ENCODE data around the gene GFRA1. TPM values are rescaled to one million over a fixed set of nuclear protein-coding genes. Genes with fewer than 3 reads are reported as not detected.
"Not testable (repeated sequence)": the region's sequence is repeated elsewhere in the genome, so short reads cannot be mapped to it uniquely, and the experiment has no call there.

Gene GFRA1
- total RNA-seq, 2 experiments from 2014 or later = not detected

DNA sequence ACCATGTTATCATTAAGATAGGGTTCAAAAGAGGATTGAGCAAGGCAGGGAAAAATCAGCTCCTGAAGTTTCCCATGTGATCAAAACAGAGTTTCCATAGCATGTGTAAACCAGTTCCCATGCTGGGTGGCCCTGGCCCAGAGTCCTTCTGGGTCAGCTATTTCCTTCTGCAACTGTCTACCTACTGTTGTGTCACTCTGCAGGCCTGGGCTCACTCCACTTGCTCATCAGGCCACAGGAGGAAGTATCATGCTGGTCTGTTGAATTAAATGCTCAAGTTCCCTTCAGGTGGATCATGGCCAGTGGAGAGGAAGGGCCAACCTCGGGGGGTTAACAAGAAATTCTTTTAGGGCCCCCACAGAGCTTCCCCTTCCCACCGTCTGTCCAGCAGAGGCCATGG is 104.7 kb downstream of the GFRA1 start:
- Histone ChIP-seq H3K4me3 (ENCODE audit: low read depth, low read length, poor library complexity, severe bottlenecking) (no peak overlapping the region), H4K20me1 (ENCODE audit: insufficient read depth, low read length) (no peaks in the 10 kb centered on the region), H3K4me1 (ENCODE audit: insufficient read depth, low read length, poor library complexity, severe bottlenecking) (no peaks in the 10 kb centered on the region), H3K79me2 (ENCODE audit: insufficient read depth, low read depth, low read length) (no peaks in the 10 kb centered on the region), H3K36me3 (ENCODE audit: insufficient read depth, low read length) (no peaks in the 10 kb centered on the region), H3K4me2 (ENCODE audit: low read length) (no peak overlapping the region), H3K9me2 (ENCODE audit: insufficient read depth, low read length) (no peaks in the 10 kb centered on the region), H3K9me3 (ENCODE audit: low read length) (no peaks in the 10 kb centered on the region), H3K27ac (ENCODE audit: low read depth, low read length, poor library complexity, severe bottlenecking) (no peak overlapping the region), H2AFZ (ENCODE audit: low read length) (no peak overlapping the region)
- DNase-seq (ENCODE audit: low spot score) = no peak
- intact Hi-C loops (cut with micrococcal nuclease; ENCODE audit: unreplicated experiment) = no loop called here
- ChIA-PET CTCF (ENCODE audit: unreplicated experiment) (no interaction called here), POLR2A (no interaction called here)
- TF ChIP-seq, protein P1, sequence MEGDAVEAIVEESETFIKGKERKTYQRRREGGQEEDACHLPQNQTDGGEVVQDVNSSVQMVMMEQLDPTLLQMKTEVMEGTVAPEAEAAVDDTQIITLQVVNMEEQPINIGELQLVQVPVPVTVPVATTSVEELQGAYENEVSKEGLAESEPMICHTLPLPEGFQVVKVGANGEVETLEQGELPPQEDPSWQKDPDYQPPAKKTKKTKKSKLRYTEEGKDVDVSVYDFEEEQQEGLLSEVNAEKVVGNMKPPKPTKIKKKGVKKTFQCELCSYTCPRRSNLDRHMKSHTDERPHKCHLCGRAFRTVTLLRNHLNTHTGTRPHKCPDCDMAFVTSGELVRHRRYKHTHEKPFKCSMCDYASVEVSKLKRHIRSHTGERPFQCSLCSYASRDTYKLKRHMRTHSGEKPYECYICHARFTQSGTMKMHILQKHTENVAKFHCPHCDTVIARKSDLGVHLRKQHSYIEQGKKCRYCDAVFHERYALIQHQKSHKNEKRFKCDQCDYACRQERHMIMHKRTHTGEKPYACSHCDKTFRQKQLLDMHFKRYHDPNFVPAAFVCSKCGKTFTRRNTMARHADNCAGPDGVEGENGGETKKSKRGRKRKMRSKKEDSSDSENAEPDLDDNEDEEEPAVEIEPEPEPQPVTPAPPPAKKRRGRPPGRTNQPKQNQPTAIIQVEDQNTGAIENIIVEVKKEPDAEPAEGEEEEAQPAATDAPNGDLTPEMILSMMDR (conservative IDR thresholded peaks at IDR 0.05; ENCODE audit: low read length) = no peak
- no peak for TF ChIP-seq EZH2phosphoT487 (IDR thresholded peaks at IDR 0.05; ENCODE audit: borderline replicate concordance, low read depth, low read length)
- no TSS peak for BruUV-seq (replicated peaks)

DNA sequence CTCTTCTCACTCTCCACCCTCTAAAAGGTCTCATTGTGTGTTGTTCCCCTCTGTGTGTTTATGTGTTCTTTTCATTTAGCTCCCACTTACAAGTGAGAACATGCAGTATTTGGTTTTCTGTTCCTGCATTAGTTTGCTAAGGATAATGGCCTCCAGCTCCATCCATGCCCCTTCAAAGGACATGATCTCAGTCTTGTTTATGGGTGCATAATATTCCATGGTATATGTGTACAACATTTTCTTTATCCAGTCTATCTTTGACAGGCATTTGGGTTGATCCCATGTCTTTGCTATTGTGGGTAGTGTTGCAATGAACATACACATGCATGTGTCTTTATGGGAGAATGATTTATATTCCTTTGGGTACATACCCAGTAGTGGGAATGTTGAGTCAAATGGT is 107.1 kb downstream of the GFRA1 start:
- POLR2A ChIA-PET; H3K79me2 ChIP-seq (ENCODE audit: insufficient read depth, low read depth, low read length); intact Hi-C loops (cut with micrococcal nuclease; ENCODE audit: unreplicated experiment); H3K4me2 ChIP-seq (ENCODE audit: low read length); H3K36me3 ChIP-seq (ENCODE audit: insufficient read depth, low read length); DNase-seq (ENCODE audit: low spot score); H3K9me3 ChIP-seq (ENCODE audit: low read length); H3K27ac ChIP-seq (ENCODE audit: low read depth, low read length, poor library complexity, severe bottlenecking); CTCF ChIA-PET (ENCODE audit: unreplicated experiment); H4K20me1 ChIP-seq (ENCODE audit: insufficient read depth, low read length); H3K9me2 ChIP-seq (ENCODE audit: insufficient read depth, low read length); H3K4me3 ChIP-seq (ENCODE audit: low read depth, low read length, poor library complexity, severe bottlenecking); H2AFZ ChIP-seq (ENCODE audit: low read length); H3K4me1 ChIP-seq (ENCODE audit: insufficient read depth, low read length, poor library complexity, severe bottlenecking); BruUV-seq (replicated peaks): not testable (repeated sequence)

DNA sequence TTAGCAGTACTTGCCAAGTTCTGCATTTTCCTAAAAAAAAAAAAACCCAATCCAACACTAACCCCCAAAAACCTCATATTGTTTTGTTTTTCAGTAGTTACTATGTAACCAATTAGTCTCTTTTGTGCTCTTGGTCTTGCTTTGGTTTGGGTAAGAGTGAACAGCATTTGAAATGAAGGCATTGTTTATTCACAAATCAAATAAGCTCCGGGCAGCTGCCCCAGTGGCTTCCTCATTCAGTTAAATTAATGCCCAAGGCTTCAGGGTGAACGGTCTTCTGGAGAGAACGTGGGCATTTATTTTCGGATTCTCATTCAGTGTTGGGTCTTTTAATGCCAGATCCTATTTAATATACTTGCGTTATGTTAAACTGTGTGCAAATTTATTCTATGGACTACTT is 108.7 kb downstream of the GFRA1 start:
- Histone ChIP-seq H3K9me2 (ENCODE audit: insufficient read depth, low read length) (no peaks in the 10 kb centered on the region), H2AFZ (ENCODE audit: low read length) (no peak overlapping the region), H3K4me2 (ENCODE audit: low read length) (no peak overlapping the region), H3K9me3 (ENCODE audit: low read length) (no peaks in the 10 kb centered on the region), H4K20me1 (ENCODE audit: insufficient read depth, low read length) (no peaks in the 10 kb centered on the region), H3K79me2 (ENCODE audit: insufficient read depth, low read depth, low read length) (no peaks in the 10 kb centered on the region), H3K27ac (ENCODE audit: low read depth, low read length, poor library complexity, severe bottlenecking) (no peak overlapping the region), H3K36me3 (ENCODE audit: insufficient read depth, low read length) (no peaks in the 10 kb centered on the region), H3K4me1 (ENCODE audit: insufficient read depth, low read length, poor library complexity, severe bottlenecking) (no peaks in the 10 kb centered on the region), H3K4me3 (ENCODE audit: low read depth, low read length, poor library complexity, severe bottlenecking) (no peak overlapping the region)
- DNase-seq (ENCODE audit: low spot score) = no peak
- TF ChIP-seq, protein P1 (conservative IDR thresholded peaks at IDR 0.05; ENCODE audit: low read length) = no peak
- no peak for TF ChIP-seq EZH2phosphoT487 (IDR thresholded peaks at IDR 0.05; ENCODE audit: borderline replicate concordance, low read depth, low read length)
- POLR2A ChIA-PET = no interaction called here
- BruUV-seq (replicated peaks) = no TSS peak
- CTCF ChIA-PET (ENCODE audit: unreplicated experiment) = no interaction called here
- intact Hi-C loops (cut with micrococcal nuclease; ENCODE audit: unreplicated experiment) = no loop called here
